ENCODE data around the gene ACADM. TPM values are rescaled to one million over a fixed set of nuclear protein-coding genes. Genes with fewer than 3 reads are reported as not detected.

ACADM gene
- total RNA-seq, 6 experiments from 2014 or later: 71.9 to 168 (median 124) TPM

- 55% methylated on average over 3 of the region's 3 CpGs for WGBS (ENCODE audit: insufficient coverage, low coverage, low lambda C conversion rate, missing lambda C conversion rate)
- Histone ChIP-seq H3K27ac (no peak overlapping the region), H3K4me3 (no peak overlapping the region), H3K27me3 (no peaks in the 10 kb centered on the region), H3K36me3 (no peaks in the 10 kb centered on the region), H3K4me1 (no peaks in the 10 kb centered on the region), H3K9me3 (no peaks in the 10 kb centered on the region)
- intact Hi-C loops (cut with DNase I): no loop called here
- TF ChIP-seq POLR2A (IDR thresholded peaks at IDR 0.05) (no peak), CTCF (IDR thresholded peaks at IDR 0.05) (no peak)
- DNase-seq (no peak), ATAC-seq (no peak)
These were observed 28.5 kb upstream of the ACADM start for GRCh38 chr1:75696000-75696399.

DNA sequence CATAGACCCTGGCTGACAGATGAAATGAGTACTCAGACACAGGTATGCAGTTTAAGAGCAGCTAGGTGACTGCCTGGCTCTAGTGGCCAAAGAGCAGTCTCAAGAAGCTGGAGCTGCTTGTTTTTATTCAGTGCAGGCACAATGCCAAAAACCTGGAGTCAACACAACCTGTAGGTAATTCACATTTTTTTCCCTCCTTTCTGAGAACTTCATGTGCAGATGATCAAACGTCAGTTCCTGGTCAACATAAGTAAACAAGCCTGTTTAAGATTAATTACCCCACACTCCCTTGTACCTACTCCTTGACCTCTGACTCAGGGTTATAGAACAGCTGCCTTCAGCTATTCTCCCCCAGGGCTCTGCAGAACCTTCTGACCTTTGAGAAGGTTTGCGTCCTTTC is 17.3 kb upstream of the ACADM start:
- H3K9me3 ChIP-seq: no peaks in the 10 kb centered on the region
- 52% methylated on average over 2 of the region's 2 CpGs for WGBS (ENCODE audit: insufficient coverage, low coverage, low lambda C conversion rate, missing lambda C conversion rate)
- H3K27ac ChIP-seq: no peak overlapping the region
- TF ChIP-seq POLR2A (IDR thresholded peaks at IDR 0.05) (no peak), CTCF (IDR thresholded peaks at IDR 0.05) (no peak)
- no peak for DNase-seq
- ATAC-seq: no peak
- no peaks in the 10 kb centered on the region for H3K36me3 ChIP-seq
- H3K27me3 ChIP-seq: no peaks in the 10 kb centered on the region
- peaks cover 0 to 2% (median 0%) of the 10 kb centered on the region in 4 donors for H3K4me1 ChIP-seq
- intact Hi-C loops (cut with DNase I): no loop called here
- no peak overlapping the region for H3K4me3 ChIP-seq

GRCh38 chr1:75708910-75709309 is 15.6 kb upstream of the ACADM start:
- H3K36me3 ChIP-seq: no peaks in the 10 kb centered on the region
- no peak overlapping the region for H3K4me3 ChIP-seq
- peaks cover 0 to 2% (median 0%) of the 10 kb centered on the region in 4 donors for H3K4me1 ChIP-seq
- no peak overlapping the region for H3K27ac ChIP-seq
- H3K27me3 ChIP-seq: no peaks in the 10 kb centered on the region
- no peak for DNase-seq
- TF ChIP-seq CTCF (IDR thresholded peaks at IDR 0.05) (no peak), POLR2A (IDR thresholded peaks at IDR 0.05) (no peak)
- no peaks in the 10 kb centered on the region for H3K9me3 ChIP-seq
- intact Hi-C loops (cut with DNase I): no loop called here
- 61% methylated on average over 2 of the region's 2 CpGs for WGBS (ENCODE audit: insufficient coverage, low coverage, low lambda C conversion rate, missing lambda C conversion rate)
- no peak for ATAC-seq

- Histone ChIP-seq H3K9me3 (no peaks in the 10 kb centered on the region), H3K36me3 (no peaks in the 10 kb centered on the region), H3K4me3 (no peak overlapping the region), H3K27ac (no peak overlapping the region), H3K4me1 (peaks cover 0 to 2% (median 0%) of the 10 kb centered on the region in 4 donors), H3K27me3 (no peaks in the 10 kb centered on the region)
- intact Hi-C loops (cut with DNase I): no loop called here
- ATAC-seq (no peak), DNase-seq (no peak)
- no peak for TF ChIP-seq CTCF (IDR thresholded peaks at IDR 0.05)
- no peak for TF ChIP-seq POLR2A (IDR thresholded peaks at IDR 0.05)
These were observed 13.7 kb upstream of the ACADM start for GRCh38 chr1:75710832-75711231.

DNA sequence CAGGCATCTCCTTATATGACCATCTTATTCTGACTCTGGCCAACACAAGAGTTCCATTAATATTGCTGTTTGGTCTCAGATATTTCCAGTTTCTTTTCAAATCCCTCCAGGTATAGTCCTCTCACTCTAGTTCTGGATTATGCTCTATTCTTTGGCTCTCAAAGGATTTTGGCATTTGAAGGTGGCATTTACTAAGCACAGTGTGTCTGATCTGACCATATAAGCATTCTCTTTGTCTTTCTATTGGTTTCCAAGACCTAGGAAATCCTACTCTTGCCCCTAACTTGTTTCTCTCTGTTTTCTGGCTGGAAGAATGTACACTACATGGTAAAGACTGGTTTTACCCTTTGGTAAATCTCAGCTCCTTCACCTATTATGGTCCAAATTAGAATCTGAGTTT is 12.7 kb upstream of the ACADM start:
- intact Hi-C loops (cut with DNase I): no loop called here
- ATAC-seq: no peak
- no peak for TF ChIP-seq POLR2A (IDR thresholded peaks at IDR 0.05)
- no peak for TF ChIP-seq CTCF (IDR thresholded peaks at IDR 0.05)
- H3K27ac ChIP-seq: no peak overlapping the region
- H3K4me3 ChIP-seq: no peak overlapping the region
- no peak for DNase-seq
- peaks cover 0 to 2% (median 0%) of the 10 kb centered on the region in 4 donors for H3K4me1 ChIP-seq
- no peaks in the 10 kb centered on the region for H3K36me3 ChIP-seq
- no peaks in the 10 kb centered on the region for H3K9me3 ChIP-seq
- H3K27me3 ChIP-seq: no peaks in the 10 kb centered on the region

All from right lobe of liver (tissue), 6 donors.